ENCODE results near the gene TRIM34.

TRIM34 gene

GRCh38 chr11:5691964-5692361, 67.2 kb downstream of the TRIM34 start:
- TF ChIP-seq GATA2 (IDR thresholded peaks at IDR 0.05; ENCODE audit: low read depth, low read length) = no peak
- TF ChIP-seq GATA3 (IDR thresholded peaks at IDR 0.05; ENCODE audit: low read depth, low read length) = no peak

Data from SH-SY5Y (cell line).